Activated CD8-positive, alpha-beta memory T cell treated with anti-CD3 and anti-CD28 coated beads for 36 hours (primary cell): Measurements from ENCODE around the gene CLDN16. TPM values are rescaled to one million over a fixed set of nuclear protein-coding genes. Genes with fewer than 3 reads are reported as not detected.

ENCODE experiments used
- CTCF ChIA-PET: fragments of 350-600 bp; sonication (Branson Sonifier 250); formaldehyde crosslinking; loops from one replicate; lab custom pipeline; 2021; ENCODE audit warnings: antibody characterized with exemption; lab: Charles Lee
- POLR2A ChIA-PET: fragments of 350-600 bp; sonication (Branson Sonifier 250); formaldehyde crosslinking; loops from one replicate; lab custom pipeline; 2021; ENCODE audit warnings: antibody characterized with exemption; lab: Charles Lee
- total RNA-seq, 2 experiments: library from RNA; stranded (reverse); gene quantifications; one replicate each; pipeline ENCODE4 v1.2.3, GENCODE V29; 2021

CLDN16 gene
- total RNA-seq, 2 experiments from 2014 or later, result not detected

- ChIA-PET POLR2A (no interaction called here), CTCF (no interaction called here)
Observed at GRCh38 chr3:190430906-190431305, 42.9 kb downstream of the CLDN16 start.

GRCh38 chr3:190432216-190432615, 44.3 kb downstream of the CLDN16 start:
- ChIA-PET CTCF (no interaction called here), POLR2A (no interaction called here)

GRCh38 chr3:190433626-190434025, 45.7 kb downstream of the CLDN16 start:
- ChIA-PET POLR2A (no interaction called here), CTCF (no interaction called here)

- POLR2A ChIA-PET, result no interaction called here
- CTCF ChIA-PET, result no interaction called here
Observed at GRCh38 chr3:190435618-190436017, 47.7 kb downstream of the CLDN16 start.

- ChIA-PET POLR2A (no interaction called here), CTCF (no interaction called here)
Observed at GRCh38 chr3:190436331-190436730, 48.4 kb downstream of the CLDN16 start.

- ChIA-PET POLR2A (no interaction called here), CTCF (no interaction called here)
Observed at GRCh38 chr3:190442240-190442639, 54.3 kb downstream of the CLDN16 start.

GRCh38 chr3:190443257-190443656, 55.3 kb downstream of the CLDN16 start:
- CTCF ChIA-PET, result no interaction called here
- POLR2A ChIA-PET, result no interaction called here

GRCh38 chr3:190444006-190444405, 56.0 kb downstream of the CLDN16 start:
- CTCF ChIA-PET, result no interaction called here
- POLR2A ChIA-PET, result no interaction called here

- CTCF ChIA-PET, result no interaction called here
- POLR2A ChIA-PET, result no interaction called here
Observed at GRCh38 chr3:190444576-190445145, 56.7 kb downstream of the CLDN16 start.

- POLR2A ChIA-PET, result no interaction called here
- CTCF ChIA-PET, result no interaction called here
Observed at GRCh38 chr3:190446573-190447279, 58.8 kb downstream of the CLDN16 start.

- ChIA-PET POLR2A (no interaction called here), CTCF (no interaction called here)
Observed at GRCh38 chr3:190448256-190448655, 60.3 kb downstream of the CLDN16 start.

GRCh38 chr3:190449801-190450200, 61.8 kb downstream of the CLDN16 start, which contains the start of gene TMEM207:
TMEM207 (minus strand) TSS chr3:190449901; CDS start chr3:190449809, 92 bp downstream.
- POLR2A ChIA-PET, result no interaction called here
- CTCF ChIA-PET, result no interaction called here

GRCh38 chr3:190455828-190456227, 67.9 kb downstream of the CLDN16 start:
- CTCF ChIA-PET, result no interaction called here
- POLR2A ChIA-PET, result no interaction called here

GRCh38 chr3:190456770-190457169, 68.8 kb downstream of the CLDN16 start:
- POLR2A ChIA-PET, result no interaction called here
- CTCF ChIA-PET, result no interaction called here

- ChIA-PET CTCF (no interaction called here), POLR2A (no interaction called here)
Observed at GRCh38 chr3:190458040-190458439, 70.1 kb downstream of the CLDN16 start.

Other genes with a start within 250 kb of the CLDN16 start
- gene CLDN1, start 65.7 kb upstream of the CLDN16 start, total RNA-seq, result under 1 TPM; 0.13 to 0.19 TPM
- not detected for gene TMEM207, start 61.7 kb downstream of the CLDN16 start, total RNA-seq
- 10 to 100 TPM in 1 of 2 experiments, 1 to 10 TPM in 1; 9.0 to 11.1 TPM for gene IL1RAP, start 125.9 kb downstream of the CLDN16 start, total RNA-seq